ENCODE data around the gene FKBP5. TPM values are rescaled to one million over a fixed set of nuclear protein-coding genes. Genes with fewer than 3 reads are reported as not detected.

The FKBP5 gene
- total RNA-seq, 1 donor from 2014 or later: 4.6 TPM

- Histone ChIP-seq H3K4me1 (ENCODE audit: insufficient read depth, low read length) (no peaks in the 10 kb centered on the region), H3K27me3 (ENCODE audit: insufficient read depth, low read length) (no peaks in the 10 kb centered on the region), H3K27ac (ENCODE audit: low read depth, low read length) (no peak overlapping the region), H3K9me3 (ENCODE audit: insufficient read depth, low read depth, low read length) (no peaks in the 10 kb centered on the region), H3K79me2 (ENCODE audit: insufficient read depth, low read length) (no peaks in the 10 kb centered on the region), H3K4me2 (ENCODE audit: low read length) (no peak overlapping the region), H2AFZ (ENCODE audit: low read depth, low read length) (no peak overlapping the region), H4K20me1 (ENCODE audit: insufficient read depth, low read length) (no peaks in the 10 kb centered on the region), H3K36me3 (ENCODE audit: insufficient read depth, low read length) (no peaks in the 10 kb centered on the region), H3K9ac (ENCODE audit: low read length) (no peak overlapping the region), H3K4me3 (ENCODE audit: insufficient read depth, low read depth, low read length) (no peak overlapping the region)
- Mint-ChIP-seq H3K4me3 (ENCODE audit: unreplicated experiment) (no peak overlapping the region), H3K27me3 (ENCODE audit: low read depth, unreplicated experiment) (no peaks in the 10 kb centered on the region), H3K36me3 (ENCODE audit: low read depth, unreplicated experiment) (no peaks in the 10 kb centered on the region), H3K27ac (ENCODE audit: unreplicated experiment) (no peak overlapping the region), H3K4me1 (ENCODE audit: low read depth, unreplicated experiment) (peaks cover 4% of the 10 kb centered on the region), H3K9me3 (ENCODE audit: unreplicated experiment) (no peaks in the 10 kb centered on the region)
- FAIRE-seq: no peak
- DNase-seq (ENCODE audit: low read depth): no peak
- TF ChIP-seq EZH2 (IDR thresholded peaks at IDR 0.05; ENCODE audit: insufficient read depth, low read length): no peak
Observed at GRCh38 chr6:35633579-35634089, 55.1 kb downstream of the FKBP5 start.

- Histone ChIP-seq H3K9ac (ENCODE audit: low read length) (no peak overlapping the region), H3K4me1 (ENCODE audit: insufficient read depth, low read length) (no peaks in the 10 kb centered on the region), H3K4me3 (ENCODE audit: insufficient read depth, low read depth, low read length) (no peak overlapping the region), H3K79me2 (ENCODE audit: insufficient read depth, low read length) (no peaks in the 10 kb centered on the region), H4K20me1 (ENCODE audit: insufficient read depth, low read length) (no peaks in the 10 kb centered on the region), H2AFZ (ENCODE audit: low read depth, low read length) (no peak overlapping the region), H3K36me3 (ENCODE audit: insufficient read depth, low read length) (no peaks in the 10 kb centered on the region), H3K4me2 (ENCODE audit: low read length) (no peak overlapping the region), H3K27ac (ENCODE audit: low read depth, low read length) (no peak overlapping the region), H3K27me3 (ENCODE audit: insufficient read depth, low read length) (no peaks in the 10 kb centered on the region), H3K9me3 (ENCODE audit: insufficient read depth, low read depth, low read length) (no peaks in the 10 kb centered on the region)
- Mint-ChIP-seq H3K4me3 (ENCODE audit: unreplicated experiment) (no peak overlapping the region), H3K27ac (ENCODE audit: unreplicated experiment) (no peak overlapping the region), H3K4me1 (ENCODE audit: low read depth, unreplicated experiment) (peaks cover 4% of the 10 kb centered on the region), H3K27me3 (ENCODE audit: low read depth, unreplicated experiment) (no peaks in the 10 kb centered on the region), H3K9me3 (ENCODE audit: unreplicated experiment) (no peaks in the 10 kb centered on the region), H3K36me3 (ENCODE audit: low read depth, unreplicated experiment) (no peaks in the 10 kb centered on the region)
- FAIRE-seq (no peak), DNase-seq (ENCODE audit: low read depth) (no peak)
- TF ChIP-seq CTCF (IDR thresholded peaks at IDR 0.05; ENCODE audit: insufficient read depth, low read depth, low read length) (no peak), EZH2 (IDR thresholded peaks at IDR 0.05; ENCODE audit: insufficient read depth, low read length) (no peak)
Observed at GRCh38 chr6:35629876-35630378, 58.8 kb downstream of the FKBP5 start.

- no peak overlapping the region for H3K27ac ChIP-seq (ENCODE audit: low read depth, low read length)
- TF ChIP-seq EZH2 (IDR thresholded peaks at IDR 0.05; ENCODE audit: insufficient read depth, low read length) (no peak), CTCF (IDR thresholded peaks at IDR 0.05; ENCODE audit: insufficient read depth, low read depth, low read length) (no peak)
- DNase-seq (ENCODE audit: low read depth) (no peak), FAIRE-seq (no peak)
- H3K79me2 ChIP-seq (ENCODE audit: insufficient read depth, low read length): no peaks in the 10 kb centered on the region
- H3K4me3 ChIP-seq (ENCODE audit: insufficient read depth, low read depth, low read length): no peak overlapping the region
- no peaks in the 10 kb centered on the region for H3K27me3 ChIP-seq (ENCODE audit: insufficient read depth, low read length)
- Mint-ChIP-seq H3K27me3 (ENCODE audit: low read depth, unreplicated experiment) (no peaks in the 10 kb centered on the region), H3K9me3 (ENCODE audit: unreplicated experiment) (no peaks in the 10 kb centered on the region), H3K4me1 (ENCODE audit: low read depth, unreplicated experiment) (no peaks in the 10 kb centered on the region), H3K4me3 (ENCODE audit: unreplicated experiment) (no peak overlapping the region), H3K27ac (ENCODE audit: unreplicated experiment) (no peak overlapping the region), H3K36me3 (ENCODE audit: low read depth, unreplicated experiment) (no peaks in the 10 kb centered on the region)
- H3K9me3 ChIP-seq (ENCODE audit: insufficient read depth, low read depth, low read length): no peaks in the 10 kb centered on the region
- H3K4me1 ChIP-seq (ENCODE audit: insufficient read depth, low read length): no peaks in the 10 kb centered on the region
- H3K9ac ChIP-seq (ENCODE audit: low read length): no peak overlapping the region
- no peaks in the 10 kb centered on the region for H3K36me3 ChIP-seq (ENCODE audit: insufficient read depth, low read length)
- no peaks in the 10 kb centered on the region for H4K20me1 ChIP-seq (ENCODE audit: insufficient read depth, low read length)
- H2AFZ ChIP-seq (ENCODE audit: low read depth, low read length): no peak overlapping the region
- H3K4me2 ChIP-seq (ENCODE audit: low read length): no peak overlapping the region
Observed at GRCh38 chr6:35626401-35626800, 62.3 kb downstream of the FKBP5 start.

All from astrocyte (in vitro differentiated cells and primary cell).